Inferior parietal cortex (tissue), 1 donor: ENCODE data around the gene FNDC1.
A peak's percentile ranks its signal among the peaks of the same experiment; 100 is the strongest.

Experiments used
- DNase-seq: peaks from one replicate; pipeline ENCODE4 v3.0.0-alpha.2; 2016; ENCODE audit errors: extremely low spot score

The FNDC1 gene

DNA sequence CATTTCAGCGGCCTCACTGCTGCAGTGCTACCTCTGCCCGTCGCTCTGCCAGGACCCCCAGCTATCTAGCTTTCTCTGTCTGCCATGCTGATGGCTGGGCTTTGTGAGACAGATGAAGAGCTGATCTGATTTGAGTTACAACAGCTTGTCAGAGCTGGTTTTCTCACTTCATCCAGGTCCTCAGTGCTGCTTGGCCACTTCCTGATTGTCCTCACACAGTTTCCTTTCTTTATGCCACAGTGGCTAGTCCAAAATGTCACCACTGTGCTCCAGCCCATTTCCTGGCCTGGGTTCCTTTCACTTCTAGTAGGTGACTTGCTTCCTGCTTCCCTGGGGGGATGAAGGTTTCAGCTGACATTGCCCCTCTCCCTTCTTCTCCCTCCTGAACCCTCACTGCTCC is 35.4 kb downstream of the FNDC1 start:
- DNase-seq: no peak

DNA sequence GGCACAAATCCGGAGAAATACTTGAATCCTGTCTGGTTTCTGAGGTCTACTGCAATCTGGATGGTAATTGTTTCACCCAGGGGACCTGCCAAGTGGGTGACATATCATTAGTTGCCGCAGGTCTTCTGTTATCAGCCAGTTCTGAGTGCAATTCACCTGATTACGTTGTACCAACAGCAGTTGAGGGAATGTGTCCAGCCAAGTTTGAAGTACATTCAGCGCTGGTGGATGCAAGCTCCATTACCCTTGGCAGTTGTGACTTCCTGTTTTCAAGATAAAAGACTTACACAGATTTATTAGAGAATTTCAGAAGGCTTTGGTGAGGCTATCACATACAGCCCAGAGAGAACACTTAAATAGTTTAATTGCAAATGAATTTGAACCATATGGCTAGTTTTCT is 42.8 kb downstream of the FNDC1 start:
- DNase-seq: no peak

DNA sequence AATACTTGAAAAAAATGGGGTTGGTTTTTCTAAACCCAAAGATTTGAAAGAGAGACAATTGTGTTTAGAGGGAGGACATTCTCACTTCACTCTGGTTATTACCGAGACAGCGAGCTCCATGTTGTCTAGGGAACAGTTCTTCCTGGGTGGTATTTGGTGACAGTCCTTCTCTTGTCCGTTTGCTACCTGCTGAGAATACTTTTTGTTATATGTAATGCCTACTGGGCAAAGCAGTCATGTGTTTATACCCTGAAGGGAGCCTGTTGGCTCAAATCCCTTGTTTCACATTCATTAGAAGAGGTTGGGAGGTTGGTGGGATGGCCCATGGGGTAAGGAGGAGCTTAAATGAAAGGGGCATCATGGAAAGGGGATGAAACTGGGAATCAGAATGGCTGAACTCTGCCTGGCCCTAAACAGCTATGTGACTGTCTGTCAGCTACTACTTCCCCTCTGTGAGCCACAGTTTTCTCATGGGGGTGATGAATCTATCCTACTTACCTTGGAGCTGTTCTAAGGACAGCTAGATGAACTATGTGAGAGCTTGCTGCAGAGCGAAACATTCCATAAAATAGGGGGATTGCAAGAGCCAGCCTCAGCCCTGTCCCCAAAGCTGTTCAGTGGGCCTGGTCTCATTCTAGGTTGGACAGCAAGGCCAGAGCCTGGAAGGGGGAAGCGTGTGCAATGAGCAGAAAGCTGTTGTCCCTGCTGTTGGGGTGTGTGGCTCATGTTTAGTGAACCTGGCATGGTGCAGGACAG is 43.5 kb downstream of the FNDC1 start:
- no peak for DNase-seq

DNA sequence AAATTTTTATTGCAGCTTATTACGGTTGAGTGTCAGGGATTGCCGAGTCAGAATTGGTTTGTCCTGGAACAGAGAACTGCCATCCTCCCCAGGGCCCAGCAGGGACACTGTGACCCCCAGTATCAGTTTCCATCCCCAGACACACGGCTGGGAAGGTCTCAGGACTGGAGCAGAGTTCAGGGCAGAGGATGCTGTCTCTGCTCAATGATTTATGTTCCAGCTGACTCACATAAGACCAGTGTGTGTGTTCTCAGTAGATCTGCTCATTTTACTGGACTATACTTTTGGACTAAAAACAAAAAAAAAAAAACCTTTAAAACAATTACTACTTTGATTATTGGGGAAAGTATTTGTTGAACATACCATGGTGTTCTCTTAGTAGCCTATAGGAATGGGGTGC is 44.2 kb downstream of the FNDC1 start:
- no peak for DNase-seq

DNA sequence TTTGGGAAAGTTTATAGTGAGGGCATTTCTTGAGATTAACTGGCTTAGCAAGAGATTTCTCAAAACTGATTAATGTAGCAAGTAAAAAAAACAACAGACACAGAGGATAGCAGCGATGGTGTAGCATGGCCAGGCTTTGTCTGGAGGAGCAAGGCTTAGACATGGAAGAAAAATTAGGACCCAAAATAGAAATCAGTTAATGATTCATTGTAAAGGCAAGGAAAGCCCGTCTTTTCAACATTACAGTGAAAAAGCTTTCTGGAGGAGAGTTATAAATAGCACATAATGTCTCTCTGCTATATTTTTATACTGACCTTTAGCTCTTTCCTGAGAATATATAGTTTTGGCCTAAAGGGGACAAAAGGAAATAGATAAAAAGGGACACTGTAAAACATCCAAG is 45.1 kb downstream of the FNDC1 start:
- DNase-seq: no peak

DNA sequence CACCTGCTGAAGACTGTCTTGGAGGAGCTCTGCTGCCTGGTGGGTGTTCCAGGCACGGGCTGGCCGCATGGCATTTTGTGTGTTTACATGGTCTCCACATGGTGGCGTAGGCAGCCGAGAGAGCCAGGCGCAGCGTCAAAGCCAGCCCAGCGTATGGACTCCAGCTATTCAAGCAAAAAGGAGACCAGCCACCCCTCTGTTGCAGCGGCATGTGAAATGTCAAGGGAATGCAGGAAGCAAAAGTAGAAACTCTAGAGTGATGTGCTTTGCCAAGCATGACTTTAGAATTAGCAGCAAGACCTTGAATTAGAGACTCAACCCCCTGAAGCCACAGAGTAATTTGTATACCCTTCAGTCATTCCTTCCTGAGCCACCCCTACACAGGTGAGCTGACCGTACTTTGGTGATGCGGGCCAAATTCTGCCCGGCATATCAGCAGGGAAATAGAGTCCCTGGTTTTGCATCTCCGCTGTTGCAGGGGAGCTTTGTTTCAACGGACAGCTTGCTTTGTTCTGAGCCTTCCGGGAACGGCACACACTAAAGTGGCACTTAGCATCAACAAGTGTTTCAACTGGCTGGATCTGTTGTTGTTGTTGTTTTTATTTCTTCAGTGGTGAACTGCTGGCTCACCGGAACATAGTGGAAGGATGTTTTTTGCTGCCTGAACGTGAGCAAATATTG is 48.5 kb downstream of the FNDC1 start:
- DNase-seq: peak; percentile 30

DNA sequence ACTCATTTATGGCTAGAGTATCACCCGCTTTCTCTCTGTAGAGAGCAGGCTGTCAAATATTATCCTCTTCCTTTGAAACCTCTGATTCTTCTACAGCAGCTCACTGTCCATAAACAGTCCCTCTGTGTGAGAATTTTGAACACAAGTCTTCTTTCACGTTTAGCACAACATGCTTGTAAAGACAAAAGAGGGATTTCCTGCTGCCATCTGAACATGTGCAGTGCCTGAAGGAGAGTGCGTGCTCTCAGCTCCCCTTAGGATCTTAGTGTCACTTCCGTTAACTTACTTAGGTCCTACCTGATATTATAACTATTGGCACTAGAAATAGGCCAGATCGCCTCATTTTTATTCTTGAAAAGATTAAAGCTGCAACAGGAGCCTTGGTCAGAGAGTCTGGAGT is 50.9 kb downstream of the FNDC1 start:
- DNase-seq: no peak

DNA sequence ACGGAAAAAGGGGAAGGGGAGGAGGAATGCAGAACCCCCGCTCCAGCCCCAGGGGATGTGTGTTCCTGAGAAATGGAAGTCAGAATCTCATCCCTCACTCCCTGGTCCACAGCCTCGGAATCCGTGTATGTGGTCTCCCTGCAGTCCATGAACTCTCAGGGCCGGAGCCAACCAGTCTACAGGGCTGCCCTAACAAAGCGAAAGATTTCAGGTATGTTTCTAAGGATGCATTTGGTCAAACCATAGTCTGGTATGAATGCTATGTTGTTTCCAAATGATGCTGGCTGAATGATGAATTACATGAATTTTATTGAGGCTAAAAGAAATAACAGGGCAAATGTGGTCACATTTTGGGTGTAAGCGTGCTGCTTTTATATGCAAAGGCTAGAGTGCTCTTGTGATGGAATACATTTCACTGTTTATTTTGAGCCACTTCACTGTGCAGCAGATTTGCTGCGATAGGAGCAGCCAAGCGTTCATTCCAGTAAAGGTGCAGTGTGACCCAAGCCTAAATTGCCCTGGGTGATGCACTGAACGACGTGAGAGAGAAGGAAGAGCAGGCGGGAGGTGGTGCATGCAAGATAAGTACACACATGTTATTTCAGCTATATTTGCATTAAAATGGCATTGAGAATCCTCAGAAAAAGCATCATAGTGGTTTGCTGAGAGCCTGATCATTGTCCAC is 52.4 kb downstream of the FNDC1 start:
- DNase-seq: no peak

DNA sequence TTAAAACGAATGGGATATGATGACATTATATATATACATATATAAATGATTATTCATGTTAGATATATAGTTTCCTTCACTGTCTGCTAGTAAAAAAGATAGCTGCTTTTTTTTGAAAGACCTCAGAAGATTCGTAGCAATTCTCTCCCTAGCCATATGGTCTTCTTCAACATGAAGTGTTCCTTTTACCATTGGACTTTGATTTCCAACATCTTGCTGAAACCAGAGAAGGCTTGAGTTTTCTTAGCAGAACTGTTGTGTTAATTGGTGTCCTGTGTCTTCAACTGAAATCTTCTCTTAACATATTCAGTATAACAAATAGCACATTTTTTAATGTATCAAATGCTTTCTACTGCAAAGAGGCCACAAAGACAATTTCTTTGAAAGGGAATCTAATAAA is 55.3 kb downstream of the FNDC1 start:
- no peak for DNase-seq

DNA sequence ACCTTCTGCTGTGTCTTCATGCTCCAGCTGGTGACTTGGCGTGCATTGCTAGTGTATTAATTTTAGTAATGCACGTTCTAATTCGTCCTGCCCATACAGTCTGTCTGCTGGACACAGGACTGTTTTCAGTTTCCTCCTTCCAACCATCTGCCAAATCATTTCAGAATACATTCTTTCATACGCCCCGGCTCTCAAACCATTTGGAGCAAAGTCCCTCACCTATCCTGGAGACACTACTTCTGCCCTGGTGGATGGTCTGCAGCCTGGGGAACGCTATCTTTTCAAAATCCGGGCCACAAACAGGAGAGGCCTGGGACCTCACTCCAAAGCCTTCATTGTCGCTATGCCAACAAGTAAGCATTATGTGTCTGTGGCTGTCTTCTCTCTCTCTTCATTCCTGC is 60.5 kb downstream of the FNDC1 start:
- no peak for DNase-seq

DNA sequence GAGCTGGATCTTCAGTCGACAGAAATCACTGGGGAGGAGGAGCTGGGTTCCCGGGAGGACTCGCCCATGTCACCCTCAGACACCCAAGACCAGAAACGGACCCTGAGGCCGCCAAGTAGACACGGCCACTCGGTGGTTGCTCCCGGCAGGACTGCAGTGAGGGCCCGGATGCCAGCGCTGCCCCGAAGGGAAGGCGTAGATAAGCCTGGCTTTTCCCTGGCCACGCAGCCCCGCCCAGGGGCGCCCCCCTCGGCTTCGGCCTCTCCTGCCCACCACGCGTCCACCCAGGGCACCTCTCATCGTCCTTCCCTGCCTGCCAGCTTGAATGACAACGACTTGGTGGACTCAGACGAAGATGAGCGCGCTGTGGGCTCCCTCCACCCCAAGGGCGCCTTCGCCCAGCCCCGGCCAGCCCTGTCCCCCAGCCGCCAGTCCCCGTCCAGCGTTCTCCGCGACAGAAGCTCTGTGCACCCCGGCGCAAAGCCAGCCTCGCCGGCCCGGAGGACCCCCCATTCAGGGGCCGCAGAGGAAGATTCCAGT is 63.0 kb downstream of the FNDC1 start:
- no peak for DNase-seq

DNA sequence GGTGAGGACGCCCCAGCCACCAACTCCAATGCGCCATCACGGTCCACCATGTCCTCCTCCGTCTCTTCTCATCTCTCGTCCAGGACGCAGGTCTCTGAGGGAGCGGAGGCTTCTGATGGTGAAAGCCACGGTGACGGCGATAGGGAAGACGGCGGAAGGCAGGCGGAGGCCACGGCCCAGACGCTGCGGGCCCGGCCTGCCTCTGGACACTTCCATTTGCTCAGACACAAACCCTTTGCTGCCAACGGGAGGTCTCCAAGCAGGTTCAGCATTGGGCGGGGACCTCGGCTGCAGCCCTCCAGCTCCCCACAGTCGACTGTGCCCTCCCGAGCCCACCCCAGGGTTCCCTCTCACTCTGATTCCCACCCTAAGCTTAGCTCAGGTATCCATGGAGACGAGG is 63.6 kb downstream of the FNDC1 start:
- DNase-seq: no peak

DNA sequence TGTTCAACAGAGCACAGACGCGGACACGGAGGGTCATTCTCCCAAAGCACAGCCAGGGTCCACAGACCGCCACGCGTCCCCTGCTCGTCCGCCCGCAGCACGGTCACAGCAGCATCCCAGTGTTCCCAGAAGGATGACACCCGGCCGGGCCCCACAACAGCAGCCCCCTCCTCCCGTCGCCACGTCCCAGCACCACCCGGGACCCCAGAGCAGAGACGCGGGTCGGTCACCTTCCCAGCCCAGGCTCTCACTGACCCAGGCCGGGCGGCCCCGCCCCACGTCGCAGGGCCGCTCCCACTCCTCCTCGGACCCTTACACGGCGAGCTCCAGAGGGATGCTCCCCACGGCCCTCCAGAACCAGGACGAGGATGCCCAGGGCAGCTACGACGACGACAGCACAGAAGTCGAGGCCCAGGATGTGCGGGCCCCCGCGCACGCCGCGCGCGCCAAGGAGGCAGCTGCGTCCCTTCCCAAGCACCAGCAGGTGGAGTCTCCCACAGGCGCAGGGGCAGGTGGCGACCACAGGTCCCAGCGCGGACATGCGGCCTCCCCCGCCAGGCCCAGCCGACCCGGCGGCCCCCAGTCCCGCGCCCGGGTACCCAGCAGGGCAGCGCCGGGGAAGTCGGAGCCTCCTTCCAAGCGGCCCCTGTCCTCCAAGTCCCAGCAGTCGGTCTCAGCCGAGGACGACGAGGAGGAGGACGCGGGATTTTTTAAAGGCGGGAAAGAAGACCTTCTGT is 64.3 kb downstream of the FNDC1 start:
- no peak for DNase-seq

DNA sequence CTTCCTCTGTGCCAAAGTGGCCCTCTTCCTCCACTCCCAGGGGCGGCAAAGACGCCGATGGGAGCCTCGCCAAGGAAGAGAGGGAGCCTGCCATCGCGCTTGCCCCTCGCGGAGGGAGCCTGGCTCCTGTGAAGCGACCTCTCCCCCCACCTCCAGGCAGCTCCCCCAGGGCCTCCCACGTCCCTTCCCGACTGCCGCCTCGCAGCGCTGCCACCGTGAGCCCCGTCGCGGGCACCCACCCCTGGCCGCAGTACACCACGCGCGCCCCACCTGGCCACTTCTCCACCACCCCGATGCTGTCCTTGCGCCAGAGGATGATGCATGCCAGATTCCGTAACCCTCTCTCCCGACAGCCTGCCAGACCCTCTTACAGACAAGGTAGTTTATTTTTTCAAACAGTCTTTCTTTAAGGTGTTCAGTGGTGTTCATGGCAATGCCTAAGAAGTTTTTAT is 64.9 kb downstream of the FNDC1 start:
- no peak for DNase-seq

DNA sequence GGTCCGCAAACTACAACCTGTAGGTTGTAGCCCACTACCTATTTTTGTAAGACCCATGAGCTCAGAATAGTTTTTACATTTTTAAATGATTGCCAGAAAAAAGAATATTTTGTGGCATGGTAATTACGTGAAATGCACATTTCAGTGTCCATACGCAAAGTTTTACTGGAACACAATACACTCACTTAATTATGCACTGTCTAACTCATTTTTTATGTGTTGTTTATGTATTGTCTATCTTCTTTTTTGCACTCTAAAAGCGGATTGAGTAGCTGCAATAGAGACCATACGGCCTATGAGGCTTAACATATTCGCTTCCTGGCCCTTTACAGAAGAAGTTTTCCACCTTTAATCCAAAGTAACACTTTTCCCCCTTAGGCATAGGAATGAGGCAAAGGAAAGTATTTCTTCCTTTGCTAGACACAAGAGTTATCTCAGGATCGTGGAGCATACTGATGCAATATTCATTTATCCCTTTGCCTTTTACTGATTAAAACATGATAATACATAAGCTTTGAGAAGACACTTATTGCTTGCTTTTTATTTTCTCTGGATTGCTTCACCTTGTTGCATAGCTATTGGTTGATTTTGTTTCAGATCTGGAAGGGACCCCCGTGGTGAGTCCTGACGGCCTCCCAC is 69.8 kb downstream of the FNDC1 start:
- DNase-seq: no peak

DNA sequence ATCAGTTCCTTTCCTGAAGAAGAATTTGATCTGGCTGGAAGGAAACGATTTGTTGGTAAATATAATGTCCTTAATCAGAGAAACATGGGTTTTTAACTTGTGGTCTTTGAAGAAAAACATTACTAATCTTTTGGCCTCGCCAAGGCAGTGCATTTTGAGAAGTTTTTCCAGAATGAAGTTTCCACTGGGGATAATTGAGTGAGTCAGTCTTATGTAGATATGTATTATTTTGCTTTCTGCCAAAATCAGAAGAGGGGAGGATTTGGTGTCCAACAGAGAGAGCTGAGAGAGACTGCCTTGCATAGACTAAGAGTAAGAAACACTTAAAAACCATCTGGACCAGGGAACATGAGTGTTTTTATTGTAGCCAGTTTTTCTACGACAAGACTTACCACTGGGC is 79.9 kb downstream of the FNDC1 start:
- DNase-seq: no peak

DNA sequence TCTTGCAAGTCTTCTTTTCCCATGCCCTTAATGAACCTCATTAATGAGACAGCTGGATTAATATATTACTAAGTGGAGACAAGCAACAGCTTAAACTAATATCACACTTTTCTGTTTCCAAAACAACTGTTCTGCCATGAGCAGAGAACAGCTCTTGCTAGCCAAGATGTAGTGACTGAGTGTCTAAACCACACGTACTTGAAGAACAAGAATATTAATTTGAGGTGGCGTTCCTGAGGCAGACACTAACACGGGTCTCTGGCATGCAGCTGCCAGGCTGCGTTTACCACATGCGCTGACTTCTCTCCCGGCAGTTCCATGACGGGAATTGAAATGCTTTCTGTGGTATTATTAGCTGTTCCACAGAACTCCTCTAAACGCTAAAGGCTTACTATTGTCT is 80.6 kb downstream of the FNDC1 start:
- DNase-seq: no peak

DNA sequence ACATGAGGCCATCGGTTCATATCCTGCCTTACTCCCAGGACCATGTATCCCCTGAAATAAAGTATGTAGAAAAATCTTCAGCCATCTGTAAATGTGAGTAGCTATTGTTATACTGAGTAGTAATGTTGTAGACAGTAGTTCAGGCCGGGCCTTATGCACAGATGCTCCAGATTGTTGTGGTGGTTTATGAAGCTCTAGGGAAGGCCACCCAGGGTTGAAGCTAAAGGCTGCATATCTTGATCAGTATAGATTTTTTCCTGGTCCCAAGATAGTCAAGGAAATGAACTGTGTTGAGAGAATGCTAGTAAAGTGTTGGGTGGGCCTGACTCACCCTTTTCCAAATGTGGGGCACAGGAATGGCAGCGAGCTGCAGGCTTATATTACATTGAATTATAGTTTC is 81.4 kb downstream of the FNDC1 start:
- DNase-seq: no peak

DNA sequence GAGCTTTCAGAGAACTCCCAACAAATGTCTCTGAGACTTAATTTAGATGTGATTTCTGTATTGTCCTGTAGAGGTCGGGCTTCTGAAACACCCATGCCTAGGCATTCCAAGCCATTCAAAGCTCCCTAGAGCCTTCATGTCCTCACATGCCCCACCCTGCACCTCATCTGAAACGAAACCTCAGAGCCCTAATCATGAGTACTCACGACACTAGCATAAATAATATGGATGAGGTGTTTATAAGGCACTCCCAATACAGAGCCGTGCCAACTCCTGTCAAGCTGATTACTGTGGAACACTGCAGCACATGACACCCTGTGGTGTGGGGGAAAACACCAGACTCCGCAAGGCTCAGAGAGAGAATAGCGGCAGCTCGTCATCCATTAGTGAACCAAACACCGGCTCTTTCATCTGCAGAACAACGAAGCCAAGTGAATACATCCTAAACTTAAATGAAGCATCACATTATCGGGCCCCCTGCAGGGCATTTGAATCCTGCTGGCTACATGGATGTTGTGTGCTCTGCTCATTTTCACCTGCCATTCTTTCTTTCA is 83.8 kb downstream of the FNDC1 start:
- peak; percentile 62 for DNase-seq

DNA sequence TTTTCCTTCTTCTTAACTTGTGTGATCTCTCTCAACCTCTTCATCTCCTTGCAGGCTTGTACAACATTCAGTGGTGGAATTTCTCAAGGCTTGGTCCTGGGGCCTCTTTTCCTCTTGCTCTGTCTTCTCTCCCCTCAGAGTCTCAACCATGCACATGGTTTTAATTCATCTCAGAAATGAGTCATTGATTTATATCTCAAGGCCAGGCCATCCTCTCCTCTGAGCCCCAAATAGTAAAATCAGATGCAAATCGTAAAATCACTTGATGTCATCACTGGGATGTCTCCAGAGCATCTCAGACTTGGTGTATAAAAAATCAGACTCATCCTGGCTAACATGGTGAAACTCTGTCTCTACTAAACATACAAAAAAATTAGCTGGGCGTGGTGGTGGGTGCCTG is 85.0 kb downstream of the FNDC1 start:
- no peak for DNase-seq

DNA sequence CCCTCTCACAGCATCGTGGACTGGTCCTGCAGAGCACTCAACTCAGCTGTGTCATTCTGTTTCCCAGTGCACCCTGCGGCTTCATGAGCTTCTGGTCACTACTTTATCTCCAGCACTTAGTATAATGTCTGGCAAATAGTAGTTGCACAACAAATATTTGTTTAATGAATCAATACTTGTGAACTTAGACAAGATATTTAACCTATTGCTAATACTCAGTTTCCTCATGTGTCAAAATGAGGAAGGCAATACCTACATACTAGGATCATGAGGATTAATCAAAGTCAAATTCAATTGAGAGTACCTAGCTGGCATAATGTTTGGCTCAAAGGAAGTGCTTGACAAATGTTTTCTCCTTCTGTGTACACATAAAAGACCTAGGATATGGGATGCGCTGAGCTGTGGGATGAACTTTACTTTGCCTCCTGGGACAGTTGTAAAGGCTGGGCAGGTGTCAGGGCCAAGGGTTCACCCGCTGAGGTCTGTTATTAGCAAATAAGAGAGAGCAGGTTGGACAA is 86.3 kb downstream of the FNDC1 start:
- DNase-seq: no peak
